NCI-H82 treated with DMSO at 0.1 percent for 48 hours (cell line): ENCODE data around the gene EEF2K.
A peak's percentile ranks its signal among the peaks of the same experiment; 100 is the strongest.
"Not testable (repeated sequence)": the region's sequence is repeated elsewhere in the genome, so short reads cannot be mapped to it uniquely, and the experiment has no call there.

Experiments used
- DNase-seq: peaks from one replicate; lab custom pipeline; 2025; ENCODE audit not compliant: unreplicated experiment; lab: John Stamatoyannopoulos, UW

The EEF2K gene

DNA sequence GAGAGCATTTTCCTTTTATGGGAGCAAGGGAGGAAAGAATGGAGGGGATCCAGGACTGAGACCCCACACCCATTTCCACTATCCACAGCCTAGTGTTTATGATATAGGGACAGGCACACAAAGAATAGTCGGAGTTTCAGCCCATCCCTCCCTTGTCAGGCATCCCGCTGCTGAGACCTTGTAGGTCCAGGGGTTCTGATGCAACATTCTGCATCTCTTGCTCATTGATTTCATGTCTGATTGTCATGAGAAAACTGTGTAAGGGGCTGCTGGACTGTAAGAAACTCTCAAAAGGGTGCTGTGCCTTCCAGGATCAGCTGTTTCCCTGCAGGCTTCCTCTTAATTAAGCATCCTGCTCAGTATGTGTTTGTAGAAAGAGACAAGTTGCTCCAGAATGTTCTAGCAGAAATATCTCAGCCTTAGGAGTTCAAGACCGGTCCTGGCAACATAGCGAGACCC lies 85.8 kb downstream of the EEF2K start:
- DNase-seq, result no peak

DNA sequence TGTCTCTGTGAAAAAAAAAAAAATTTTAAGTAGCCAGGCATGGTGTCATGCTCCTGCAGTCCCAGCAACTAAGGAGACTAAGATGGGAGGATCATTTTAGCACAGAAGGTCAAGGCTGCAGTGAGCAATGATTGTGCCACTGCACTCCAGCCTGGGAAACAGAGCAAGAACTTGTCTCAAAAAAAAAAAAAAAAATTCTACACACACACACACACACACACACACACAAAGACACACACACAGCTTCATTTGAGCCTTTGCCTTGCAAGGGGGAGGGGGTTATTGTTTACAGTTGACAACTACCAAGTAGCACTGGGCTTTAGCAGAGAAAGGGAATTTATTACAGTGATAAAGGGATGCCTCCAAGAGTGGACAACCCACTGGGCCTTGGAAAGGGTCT lies 86.2 kb downstream of the EEF2K start:
- DNase-seq, result no peak

- DNase-seq, result no peak
Measured at GRCh38 chr16:22293137-22294106, 87.3 kb downstream of the EEF2K start.

- DNase-seq, result peak; percentile 90
Measured at GRCh38 chr16:22296225-22297113, 90.4 kb downstream of the EEF2K start.

- peak; percentile 91 for DNase-seq
Measured at GRCh38 chr16:22297114-22297870, 91.2 kb downstream of the EEF2K start, which contains the start of gene POLR3E. Gene POLR3E, plus strand, starts transcription at chr16:22297409. Its CDS starts 5,560 bp downstream, at chr16:22302969.

GRCh38 chr16:22297871-22298733 lies 92.0 kb downstream of the EEF2K start:
- DNase-seq, result peak; percentile 67

- no peak for DNase-seq
Measured at GRCh38 chr16:22299036-22299435, 93.0 kb downstream of the EEF2K start.

GRCh38 chr16:22300427-22301071 lies 94.5 kb downstream of the EEF2K start:
- DNase-seq, result peak; percentile 25

GRCh38 chr16:22301423-22301822 lies 95.3 kb downstream of the EEF2K start:
- not testable (repeated sequence) for DNase-seq

DNA sequence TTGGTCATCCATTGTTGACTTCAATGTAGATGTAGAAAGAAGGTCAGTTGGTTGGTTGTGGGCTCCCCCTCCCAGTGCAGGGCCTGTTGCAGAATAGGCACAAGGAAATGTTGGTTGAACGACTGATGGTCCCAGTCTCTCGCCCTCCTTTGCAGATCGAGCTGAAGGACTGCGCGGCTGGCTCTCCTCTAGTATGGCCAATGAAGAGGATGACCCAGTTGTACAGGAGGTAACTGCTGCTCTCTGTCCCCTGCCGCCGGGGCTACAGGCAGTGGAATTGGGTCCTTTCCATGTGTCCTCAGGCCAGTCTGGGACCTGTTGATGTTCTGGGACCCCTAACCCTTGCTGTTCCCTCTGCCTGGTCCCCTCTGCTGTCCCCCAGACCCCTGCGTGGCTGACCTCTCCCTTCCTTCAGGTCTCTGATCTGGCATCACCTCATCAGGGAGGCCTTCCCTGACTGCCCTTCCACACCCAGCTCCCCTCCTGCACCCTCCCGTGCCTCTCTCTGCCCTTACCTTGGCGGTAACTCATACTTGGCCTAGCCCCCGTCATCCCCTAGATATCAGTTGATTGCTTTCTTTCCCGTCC lies 96.8 kb downstream of the EEF2K start:
- no peak for DNase-seq

DNA sequence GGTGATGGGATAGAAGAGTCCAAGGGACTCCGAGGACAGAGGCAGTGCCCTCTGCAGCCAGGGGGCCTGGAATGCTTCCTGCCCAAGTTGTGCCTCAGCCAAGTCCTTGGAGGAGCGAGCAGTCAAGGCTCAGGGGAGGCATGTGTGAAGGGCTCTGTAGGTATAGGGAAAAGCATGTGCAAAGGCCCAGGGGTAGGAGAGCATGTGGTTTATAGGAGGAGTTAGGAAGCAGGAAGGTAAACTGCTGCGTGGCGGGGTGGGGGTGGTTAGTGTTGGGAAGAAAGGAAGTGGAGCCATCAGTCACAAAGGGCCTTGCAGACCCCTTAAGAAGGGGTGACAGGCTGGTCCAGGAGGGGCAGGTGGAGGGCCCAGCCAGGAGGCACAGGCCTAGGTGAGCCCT lies 98.3 kb downstream of the EEF2K start:
- no peak for DNase-seq

- no peak for DNase-seq
Measured at GRCh38 chr16:22306788-22307187, 100.7 kb downstream of the EEF2K start.

DNA sequence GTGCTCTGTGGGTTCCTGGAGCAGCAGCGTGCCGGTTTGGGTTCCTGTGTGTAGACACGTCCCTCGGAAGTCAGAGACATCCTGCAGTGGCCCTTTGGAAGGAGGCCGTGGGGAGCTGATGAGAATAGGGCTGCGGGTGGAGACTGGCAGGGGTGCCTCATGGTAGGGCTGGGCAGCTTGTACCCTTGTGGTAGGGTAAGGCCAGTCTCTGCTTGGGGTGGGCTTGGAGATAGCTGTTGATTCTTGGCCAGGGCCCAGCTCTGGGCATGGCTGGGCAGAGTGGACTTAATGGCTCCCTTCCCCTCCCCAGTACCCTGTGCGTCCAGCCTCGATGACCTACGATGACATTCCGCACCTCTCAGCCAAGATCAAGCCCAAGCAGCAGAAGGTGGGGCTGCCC lies 101.8 kb downstream of the EEF2K start:
- DNase-seq, result no peak

- no peak for DNase-seq
Measured at GRCh38 chr16:22308824-22309520, 102.9 kb downstream of the EEF2K start.

DNA sequence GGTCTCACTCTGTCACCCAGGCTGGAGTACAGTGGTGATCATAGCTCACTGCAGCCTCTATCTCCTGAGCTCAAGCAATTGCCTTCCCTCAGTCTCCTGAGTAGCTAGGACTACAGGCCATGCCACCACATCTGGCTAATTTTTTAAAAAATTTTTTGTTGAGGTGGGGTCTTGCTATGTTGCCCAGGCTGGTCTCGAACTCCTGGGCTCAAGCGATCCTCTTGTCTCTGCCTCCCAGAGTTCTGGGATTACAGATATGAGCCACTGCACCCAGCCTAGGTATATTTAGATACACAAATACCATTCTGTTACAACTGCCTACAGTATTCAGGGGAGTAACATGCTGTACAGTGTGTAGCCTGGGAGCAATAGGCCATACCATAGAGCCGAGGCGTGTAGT lies 105.4 kb downstream of the EEF2K start:
- DNase-seq, result no peak

DNA sequence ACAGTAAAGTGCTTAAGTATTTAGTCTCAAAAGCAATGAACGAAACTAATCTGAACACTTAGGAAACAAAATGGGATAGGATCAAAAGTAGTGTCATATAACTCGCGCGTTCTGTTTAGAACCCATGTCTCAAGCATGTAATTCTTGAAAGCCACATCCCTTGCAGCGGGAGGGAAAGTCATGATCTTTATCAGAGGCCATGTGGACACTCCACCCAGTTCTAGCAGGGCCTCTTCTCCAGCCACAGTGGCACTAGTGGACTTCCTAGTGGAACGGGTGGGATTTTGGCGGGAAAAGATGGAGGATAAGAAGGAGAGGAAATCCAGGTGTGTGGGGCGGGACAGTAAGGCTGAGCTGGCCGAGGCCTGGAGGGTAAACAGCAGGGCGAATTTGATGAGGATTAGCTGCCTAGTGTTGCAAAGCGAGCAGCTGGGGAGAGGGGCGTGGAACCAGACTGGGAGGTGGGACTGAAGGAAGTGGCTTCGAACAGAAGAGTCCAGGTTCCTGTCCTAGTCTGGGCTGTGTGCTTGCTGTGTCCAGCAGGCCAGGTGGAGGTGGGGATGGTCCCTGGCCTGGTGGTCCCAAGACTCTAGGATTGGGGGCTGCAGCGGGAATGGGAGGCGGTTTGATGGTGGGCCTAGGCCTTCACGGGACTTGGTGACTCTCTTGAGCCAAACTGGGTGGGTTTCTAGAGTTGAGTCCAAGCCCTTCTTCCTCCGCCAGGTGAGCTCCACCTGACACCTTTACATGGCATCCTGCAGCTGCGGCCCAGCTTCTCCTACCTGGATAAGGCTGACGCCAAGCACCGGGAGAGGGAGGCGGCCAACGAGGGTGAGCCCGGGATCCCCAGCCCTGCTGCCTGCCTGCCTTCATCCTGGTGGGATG lies 107.1 kb downstream of the EEF2K start:
- peak; percentile 83 for DNase-seq

DNA sequence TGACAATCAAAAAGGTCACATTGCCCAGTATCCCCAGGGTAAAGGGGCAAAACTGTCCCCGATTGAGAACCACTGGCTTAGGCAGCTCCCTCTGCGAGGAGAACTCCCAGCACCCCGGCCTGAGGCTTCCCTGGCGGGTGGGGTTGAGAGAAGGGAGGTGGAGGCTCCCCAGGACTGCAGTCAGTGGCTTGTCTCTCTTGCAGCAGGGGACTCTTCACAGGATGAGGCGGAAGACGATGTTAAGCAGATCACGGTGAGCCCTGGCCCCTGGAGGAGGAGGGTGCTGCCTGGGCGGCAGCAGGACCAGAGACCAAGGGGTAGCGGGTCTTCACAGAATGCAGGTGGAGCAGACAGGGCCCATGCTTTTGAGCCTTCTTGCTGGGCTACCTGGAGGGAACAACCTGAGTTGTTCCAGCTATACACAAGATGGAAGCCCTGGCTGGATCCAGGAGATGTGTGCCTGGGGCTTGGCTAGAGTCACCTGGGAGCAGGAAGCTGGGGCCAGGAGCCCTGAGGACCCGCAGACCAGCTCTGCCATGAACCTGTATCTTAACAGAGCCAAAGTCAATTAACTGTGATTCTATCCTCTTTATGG lies 107.9 kb downstream of the EEF2K start:
- no peak for DNase-seq
